ENCODE results near the gene CPLX3.

Gene CPLX3

GRCh38 chr15:74789171-74789631 is 37.2 kb upstream of the CPLX3 start:
- Histone ChIP-seq H2AFZ (ENCODE audit: low read length, unreplicated experiment) (no peak overlapping the region), H3K4me3 (ENCODE audit: low read depth, low read length) (no peak overlapping the region), H3K36me3 (ENCODE audit: insufficient read depth, low read length) (no peaks in the 10 kb centered on the region), H3K79me2 (ENCODE audit: control insufficient read depth, insufficient read depth, low read length, unreplicated experiment) (peaks cover 88% of the 10 kb centered on the region), H3K27me3 (ENCODE audit: insufficient read depth, low read length) (no peaks in the 10 kb centered on the region), H3K4me1 (ENCODE audit: control insufficient read depth, insufficient read depth, low read length, unreplicated experiment) (peaks cover 64% of the 10 kb centered on the region), H3K27ac (ENCODE audit: low read depth, low read length) (peak overlapping the region; percentile 75; the same call in 1 of the 2 replicates)

- Histone ChIP-seq H3K27me3 (ENCODE audit: insufficient read depth, low read length) (no peaks in the 10 kb centered on the region), H3K36me3 (ENCODE audit: insufficient read depth, low read length) (no peaks in the 10 kb centered on the region), H3K4me1 (ENCODE audit: control insufficient read depth, insufficient read depth, low read length, unreplicated experiment) (peaks cover 60% of the 10 kb centered on the region), H2AFZ (ENCODE audit: low read length, unreplicated experiment) (no peak overlapping the region), H3K4me3 (ENCODE audit: low read depth, low read length) (no peak overlapping the region), H3K27ac (ENCODE audit: low read depth, low read length) (peak overlapping the region; percentile 75), H3K79me2 (ENCODE audit: control insufficient read depth, insufficient read depth, low read length, unreplicated experiment) (peaks cover 88% of the 10 kb centered on the region)
These were observed 36.7 kb upstream of the CPLX3 start for GRCh38 chr15:74789741-74790079.

- H3K36me3 ChIP-seq (ENCODE audit: insufficient read depth, low read length): no peaks in the 10 kb centered on the region
- H3K4me1 ChIP-seq (ENCODE audit: control insufficient read depth, insufficient read depth, low read length, unreplicated experiment): peaks cover 54% of the 10 kb centered on the region
- H3K79me2 ChIP-seq (ENCODE audit: control insufficient read depth, insufficient read depth, low read length, unreplicated experiment): peaks cover 87% of the 10 kb centered on the region
- no peak overlapping the region for H2AFZ ChIP-seq (ENCODE audit: low read length, unreplicated experiment)
- H3K27ac ChIP-seq (ENCODE audit: low read depth, low read length): peak overlapping the region; percentile 75
- no peak overlapping the region for H3K4me3 ChIP-seq (ENCODE audit: low read depth, low read length)
- H3K27me3 ChIP-seq (ENCODE audit: insufficient read depth, low read length): no peaks in the 10 kb centered on the region
These were observed 36.1 kb upstream of the CPLX3 start for GRCh38 chr15:74790080-74790916.

- Histone ChIP-seq H3K36me3 (ENCODE audit: insufficient read depth, low read length) (no peaks in the 10 kb centered on the region), H3K27ac (ENCODE audit: low read depth, low read length) (peak overlapping the region; percentile 75), H2AFZ (ENCODE audit: low read length, unreplicated experiment) (no peak overlapping the region), H3K79me2 (ENCODE audit: control insufficient read depth, insufficient read depth, low read length, unreplicated experiment) (peaks cover 84% of the 10 kb centered on the region), H3K4me1 (ENCODE audit: control insufficient read depth, insufficient read depth, low read length, unreplicated experiment) (peaks cover 52% of the 10 kb centered on the region), H3K4me3 (ENCODE audit: low read depth, low read length) (no peak overlapping the region), H3K27me3 (ENCODE audit: insufficient read depth, low read length) (no peaks in the 10 kb centered on the region)
These were observed 35.4 kb upstream of the CPLX3 start for GRCh38 chr15:74791007-74791406.

GRCh38 chr15:74791667-74792066 is 34.8 kb upstream of the CPLX3 start:
- Histone ChIP-seq H3K36me3 (ENCODE audit: insufficient read depth, low read length) (no peaks in the 10 kb centered on the region), H3K4me1 (ENCODE audit: control insufficient read depth, insufficient read depth, low read length, unreplicated experiment) (peaks cover 47% of the 10 kb centered on the region), H3K4me3 (ENCODE audit: low read depth, low read length) (no peak overlapping the region), H3K27me3 (ENCODE audit: insufficient read depth, low read length) (no peaks in the 10 kb centered on the region), H2AFZ (ENCODE audit: low read length, unreplicated experiment) (no peak overlapping the region), H3K27ac (ENCODE audit: low read depth, low read length) (peak overlapping the region; percentile 75; the same call in 1 of the 2 replicates), H3K79me2 (ENCODE audit: control insufficient read depth, insufficient read depth, low read length, unreplicated experiment) (peaks cover 81% of the 10 kb centered on the region)

- H3K36me3 ChIP-seq (ENCODE audit: insufficient read depth, low read length): no peaks in the 10 kb centered on the region
- peaks cover 40% of the 10 kb centered on the region for H3K4me1 ChIP-seq (ENCODE audit: control insufficient read depth, insufficient read depth, low read length, unreplicated experiment)
- H3K4me3 ChIP-seq (ENCODE audit: low read depth, low read length): no peak overlapping the region
- H3K27me3 ChIP-seq (ENCODE audit: insufficient read depth, low read length): no peaks in the 10 kb centered on the region
- H2AFZ ChIP-seq (ENCODE audit: low read length, unreplicated experiment): no peak overlapping the region
- peaks cover 74% of the 10 kb centered on the region for H3K79me2 ChIP-seq (ENCODE audit: control insufficient read depth, insufficient read depth, low read length, unreplicated experiment)
- no peak overlapping the region for H3K27ac ChIP-seq (ENCODE audit: low read depth, low read length)
These were observed 34.0 kb upstream of the CPLX3 start for GRCh38 chr15:74792227-74793016.

GRCh38 chr15:74793135-74794028 is 33.0 kb upstream of the CPLX3 start:
- Histone ChIP-seq H3K36me3 (ENCODE audit: insufficient read depth, low read length) (no peaks in the 10 kb centered on the region), H2AFZ (ENCODE audit: low read length, unreplicated experiment) (no peak overlapping the region), H3K79me2 (ENCODE audit: control insufficient read depth, insufficient read depth, low read length, unreplicated experiment) (peaks cover 69% of the 10 kb centered on the region), H3K27me3 (ENCODE audit: insufficient read depth, low read length) (no peaks in the 10 kb centered on the region), H3K4me1 (ENCODE audit: control insufficient read depth, insufficient read depth, low read length, unreplicated experiment) (peaks cover 34% of the 10 kb centered on the region), H3K4me3 (ENCODE audit: low read depth, low read length) (no peak overlapping the region), H3K27ac (ENCODE audit: low read depth, low read length) (no peak overlapping the region)

- Histone ChIP-seq H3K27ac (ENCODE audit: low read depth, low read length) (no peak overlapping the region), H3K4me1 (ENCODE audit: control insufficient read depth, insufficient read depth, low read length, unreplicated experiment) (peaks cover 25% of the 10 kb centered on the region), H3K4me3 (ENCODE audit: low read depth, low read length) (no peak overlapping the region), H2AFZ (ENCODE audit: low read length, unreplicated experiment) (no peak overlapping the region), H3K36me3 (ENCODE audit: insufficient read depth, low read length) (peaks cover 2% of the 10 kb centered on the region; the same call in 1 of the 2 replicates), H3K79me2 (ENCODE audit: control insufficient read depth, insufficient read depth, low read length, unreplicated experiment) (peaks cover 59% of the 10 kb centered on the region), H3K27me3 (ENCODE audit: insufficient read depth, low read length) (no peaks in the 10 kb centered on the region)
These were observed 32.0 kb upstream of the CPLX3 start for GRCh38 chr15:74794248-74794969.

GRCh38 chr15:74794970-74795349 is 31.5 kb upstream of the CPLX3 start:
- Histone ChIP-seq H3K27me3 (ENCODE audit: insufficient read depth, low read length) (no peaks in the 10 kb centered on the region), H3K4me1 (ENCODE audit: control insufficient read depth, insufficient read depth, low read length, unreplicated experiment) (peaks cover 19% of the 10 kb centered on the region), H3K27ac (ENCODE audit: low read depth, low read length) (no peak overlapping the region), H3K36me3 (ENCODE audit: insufficient read depth, low read length) (peaks cover 2% of the 10 kb centered on the region; the same call in 1 of the 2 replicates), H2AFZ (ENCODE audit: low read length, unreplicated experiment) (no peak overlapping the region), H3K79me2 (ENCODE audit: control insufficient read depth, insufficient read depth, low read length, unreplicated experiment) (peaks cover 53% of the 10 kb centered on the region), H3K4me3 (ENCODE audit: low read depth, low read length) (no peak overlapping the region)
